HL-60 (cell line): ENCODE results near the gene ATP6V1B1.

Experiments
- DNase-seq, 2 experiments: peaks; one replicate each; pipeline ENCODE4 v3.0.0-alpha.2; 2010 to 2020; ENCODE audit warnings: low read depth in 1 of 2, low spot score in 1 of 2
- H3K27ac ChIP-seq: fragments of 250-450 bp; sonication (Bioruptor Pico); replicated peaks from 2 replicates; pipeline ENCODE4 v1.5.1; 2020; ENCODE audit warnings: mild to moderate bottlenecking, moderate library complexity
- H3K27me3 ChIP-seq: fragments of 250-450 bp; sonication (Bioruptor Pico); 2 replicates; pipeline ENCODE4 v1.5.1; 2021; ENCODE audit warnings: mild to moderate bottlenecking, moderate library complexity; ENCODE audit not compliant: insufficient read depth, poor library complexity, severe bottlenecking
- H3K4me3 ChIP-seq: replicated peaks from 2 replicates; pipeline ENCODE4 v1.5.1; 2011; ENCODE audit warnings: mild to moderate bottlenecking, control low read depth, low read length; ENCODE audit not compliant: insufficient read depth
- CTCF ChIP-seq: IDR thresholded peaks from one replicate; pipeline ENCODE4 v1.5.1; 2011; ENCODE audit warnings: low read length, control low read depth, inconsistent platforms; ENCODE audit not compliant: insufficient read depth
- GABPA ChIP-seq: IDR thresholded peaks from 2 replicates; pipeline ENCODE4 v1.6.1; 2012; ENCODE audit warnings: low read depth
- POLR2AphosphoS5 ChIP-seq: IDR thresholded peaks from 2 replicates; pipeline ENCODE4 v1.6.1; 2012; ENCODE audit warnings: low read depth
- REST ChIP-seq: IDR thresholded peaks from 2 replicates; pipeline ENCODE4 v1.6.1; 2012; ENCODE audit warnings: low read depth; ENCODE audit not compliant: insufficient replicate concordance
- SPI1 ChIP-seq: IDR thresholded peaks from 2 replicates; pipeline ENCODE4 v1.6.1; 2012; ENCODE audit warnings: low read depth, mild to moderate bottlenecking, borderline replicate concordance

The ATP6V1B1 gene

GRCh38 chr2:70921839-70922234 lies 13.9 kb upstream of the ATP6V1B1 start:
- Histone ChIP-seq H3K4me3 (no peak overlapping the region), H3K27ac (no peak overlapping the region), H3K27me3 (peaks cover 7% of the 10 kb centered on the region)
- no peak for DNase-seq
- no peak for TF ChIP-seq CTCF
- no peak for TF ChIP-seq REST
- no peak for TF ChIP-seq SPI1
- no peak for TF ChIP-seq POLR2AphosphoS5
- no peak for TF ChIP-seq GABPA

- no peak overlapping the region for H3K27ac ChIP-seq
- no peak for DNase-seq
Observed at GRCh38 chr2:70922235-70923234, 13.2 kb upstream of the ATP6V1B1 start.

More at GRCh38 chr2:70922235-70923234, 13.2 kb upstream of the ATP6V1B1 start:
- Histone ChIP-seq H3K4me3 (no peak overlapping the region), H3K27me3 (peaks cover 8% of the 10 kb centered on the region)
- TF ChIP-seq CTCF (no peak), SPI1 (no peak), POLR2AphosphoS5 (no peak), GABPA (no peak), REST (no peak)
